C4-2B (cell line): Measurements from ENCODE around the gene SYTL5.

Experiments
- CTCF ChIP-seq: fragments of 450-650 bp; conservative IDR thresholded peaks from 2 replicates; pipeline ENCODE4 v1.5.1; 2017; ENCODE audit warnings: mild to moderate bottlenecking
- ZFX ChIP-seq: fragments of 450-650 bp; IDR thresholded peaks from 2 replicates; pipeline ENCODE4 v1.6.1; 2017

GRCh38 chrX:38151441-38151840 is 145.1 kb downstream of the SYTL5 start:
- TF ChIP-seq CTCF (no peak), ZFX (no peak)
